ENCODE data around the gene TMEM151B.
A peak's percentile ranks its signal among the peaks of the same experiment; 100 is the strongest.

Gene TMEM151B

DNA sequence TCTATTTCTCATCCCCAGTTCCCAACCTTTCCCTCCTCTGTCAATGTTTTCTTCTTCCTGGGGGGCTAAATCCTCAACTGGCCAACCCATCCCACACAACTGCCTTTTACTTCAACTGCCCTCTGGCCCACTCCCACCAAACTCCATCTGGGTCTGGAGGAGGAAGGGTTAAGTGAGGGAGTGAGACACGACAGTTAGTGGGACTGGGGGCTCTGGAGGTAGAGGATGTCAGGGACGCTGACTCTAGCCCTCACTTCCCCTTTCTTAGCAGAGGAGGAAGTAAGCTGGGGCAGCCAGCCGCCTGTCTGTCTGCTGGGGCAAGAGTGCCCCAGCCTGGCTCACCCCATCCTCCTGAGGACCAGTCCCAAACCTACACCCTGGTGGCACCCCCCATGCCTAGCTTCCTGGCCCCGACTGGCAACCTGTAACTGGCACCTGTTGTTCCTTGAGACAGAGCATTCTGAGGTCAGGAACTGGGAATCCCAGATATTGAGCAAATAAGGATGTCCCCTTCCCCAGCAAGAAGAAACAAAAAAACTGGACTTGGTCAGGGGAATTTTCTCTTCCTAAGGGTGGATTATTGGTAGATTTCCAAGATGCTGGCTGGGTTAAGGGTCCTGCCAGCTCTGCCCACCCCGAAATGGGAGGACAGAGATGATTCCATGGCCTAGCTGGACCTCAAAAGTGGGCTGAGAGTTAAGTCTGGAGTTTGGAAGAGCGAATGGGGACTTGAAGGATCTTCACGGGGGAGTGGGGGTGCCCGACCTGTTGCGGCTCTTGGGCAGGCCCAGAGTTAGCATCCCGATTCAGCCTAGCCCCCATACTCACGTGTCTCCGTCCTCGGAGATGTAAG, 5.9 kb upstream of the TMEM151B start:
- no peak for DNase-seq (ENCODE audit: low spot score)

DNA sequence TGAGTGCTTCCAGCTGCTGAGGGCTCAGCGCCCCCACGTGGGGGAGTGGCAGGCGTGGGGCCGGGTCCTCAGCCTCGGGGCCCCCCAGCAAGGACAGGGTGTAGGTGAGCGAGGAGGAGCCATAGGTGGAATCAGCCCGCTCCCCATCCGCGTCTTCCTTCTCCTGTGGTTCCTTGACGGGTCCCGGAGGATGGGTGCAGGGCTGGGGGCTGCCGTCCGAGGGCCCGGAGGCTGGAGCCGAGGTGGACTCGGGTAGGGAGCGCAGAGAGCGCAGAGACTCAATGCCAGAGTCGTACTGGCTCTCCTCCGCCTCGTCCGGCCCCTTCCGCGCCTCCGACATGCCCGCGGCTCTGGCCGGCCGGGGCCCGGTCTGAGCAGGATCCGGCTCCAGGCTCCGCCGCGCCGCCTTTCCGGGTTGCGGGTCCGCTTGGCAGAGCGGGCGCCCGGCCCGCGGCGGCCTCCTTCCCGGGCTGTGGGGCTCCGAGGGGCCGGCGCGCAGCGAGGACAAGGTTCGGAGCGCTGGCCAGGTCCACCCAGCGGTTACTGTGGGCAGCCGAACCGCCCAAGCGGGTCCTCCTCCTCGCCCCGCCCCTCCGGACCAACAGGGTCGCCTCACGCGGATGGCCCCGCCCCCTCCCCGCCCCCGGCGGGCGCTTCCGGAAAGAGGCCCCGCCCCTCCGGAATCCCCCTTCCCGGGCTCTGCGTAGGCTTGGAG, 5.1 kb upstream of the TMEM151B start, which contains the start of gene NFKBIE:
TSS of gene NFKBIE (minus strand) at position 545 of the 715 bp plus-strand sequence. CDS start at position 340, 205 bp downstream.
- peak; percentile 89 for DNase-seq (ENCODE audit: low spot score)

- no peak for DNase-seq (ENCODE audit: low spot score)
These were observed 4.5 kb upstream of the TMEM151B start for GRCh38 chr6:44265722-44266233.

GRCh38 chr6:44266347-44266746, 3.9 kb upstream of the TMEM151B start:
- no peak for DNase-seq (ENCODE audit: low spot score)

DNA sequence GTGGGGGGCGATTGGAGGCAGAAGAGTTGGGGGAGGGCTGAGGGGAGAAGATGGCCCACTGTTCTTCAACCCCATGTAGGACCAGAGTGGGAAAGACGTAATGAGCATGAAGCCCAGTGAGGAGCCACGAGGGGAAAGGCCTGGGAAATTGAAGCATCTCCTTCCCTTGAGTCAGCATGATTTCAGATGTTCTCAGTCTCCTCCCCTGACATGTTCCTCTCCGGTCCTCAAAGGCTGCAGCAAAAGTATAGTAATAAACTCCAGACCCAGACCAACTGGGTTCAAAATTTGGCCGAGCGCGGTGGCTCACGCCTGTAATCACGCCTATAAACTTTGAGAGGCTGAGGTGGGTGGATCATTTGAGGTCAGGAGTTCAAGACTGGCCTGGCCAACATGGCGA, 3.0 kb upstream of the TMEM151B start:
- DNase-seq (ENCODE audit: low spot score) = no peak

DNA sequence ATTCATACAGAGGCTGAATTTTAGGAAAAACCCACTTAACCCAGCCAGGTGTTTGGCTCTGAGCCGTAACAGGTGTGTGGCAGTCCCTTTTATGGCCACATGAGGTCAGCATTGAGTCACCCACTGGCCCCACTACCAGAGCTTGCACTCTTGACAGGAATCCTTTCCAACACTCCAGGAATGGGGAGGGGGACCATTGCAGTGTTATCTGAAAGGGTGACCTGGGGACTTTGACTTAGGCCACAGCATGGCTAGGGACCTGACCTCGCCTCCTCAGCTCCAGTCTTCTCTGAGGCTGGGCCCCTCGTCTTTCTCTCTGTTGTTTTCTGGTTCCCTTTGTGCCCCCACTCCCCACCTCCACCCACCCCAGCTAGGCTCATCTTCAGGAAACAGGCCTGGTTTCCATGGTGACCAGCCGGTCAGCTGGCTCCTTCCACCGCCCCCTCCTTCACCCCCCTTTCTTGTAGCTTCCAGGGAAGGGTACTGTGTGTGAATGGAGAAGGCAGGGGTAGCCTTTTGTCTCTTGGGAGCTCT, 2.1 kb upstream of the TMEM151B start:
- no peak for DNase-seq (ENCODE audit: low spot score)

- no peak for DNase-seq (ENCODE audit: low spot score)
These were observed 901 bp upstream of the TMEM151B start for GRCh38 chr6:44269178-44269920.

DNA sequence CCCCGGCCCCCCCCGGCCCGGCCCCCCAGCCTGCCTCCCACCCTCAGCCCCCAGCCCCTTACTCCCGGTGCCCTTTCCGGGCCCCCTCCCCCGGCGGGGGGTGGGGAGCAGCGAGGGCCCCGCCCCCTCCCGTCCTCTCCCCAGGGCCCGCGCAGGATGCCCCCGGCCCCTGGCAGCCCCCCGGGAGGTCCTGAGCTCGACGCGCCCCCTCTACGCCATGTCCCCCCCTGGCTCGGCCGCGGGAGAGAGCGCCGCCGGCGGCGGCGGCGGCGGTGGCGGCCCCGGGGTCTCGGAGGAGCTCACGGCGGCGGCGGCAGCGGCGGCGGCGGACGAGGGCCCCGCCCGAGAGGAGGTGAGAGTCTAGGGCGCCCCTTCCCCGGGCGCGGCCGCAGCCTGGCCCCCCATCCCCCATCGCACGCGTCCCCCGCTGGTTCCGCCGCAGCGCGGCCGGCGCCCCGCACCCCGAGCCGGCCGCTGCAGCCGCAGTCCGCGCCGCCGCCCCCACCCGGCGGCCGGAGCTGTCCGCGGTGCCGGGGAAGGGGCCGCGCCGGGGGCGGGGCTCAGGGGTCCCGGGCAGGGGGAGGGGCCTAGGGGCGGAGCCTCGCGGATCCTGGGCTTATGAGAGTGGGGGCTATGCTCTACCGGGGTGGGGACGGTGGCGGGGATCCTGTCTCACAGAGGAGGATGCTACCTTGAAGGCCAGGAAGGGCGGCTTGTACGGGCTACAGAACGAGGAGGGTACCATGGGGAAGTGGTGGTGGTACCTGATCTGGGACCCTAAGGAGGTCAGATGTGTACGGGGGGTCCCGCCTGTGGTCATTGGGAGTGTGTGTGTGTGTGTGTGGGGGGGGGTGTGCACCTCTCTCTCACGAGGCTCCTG, 516 bp downstream of the TMEM151B start:
- DNase-seq (ENCODE audit: low spot score) = no peak

DNA sequence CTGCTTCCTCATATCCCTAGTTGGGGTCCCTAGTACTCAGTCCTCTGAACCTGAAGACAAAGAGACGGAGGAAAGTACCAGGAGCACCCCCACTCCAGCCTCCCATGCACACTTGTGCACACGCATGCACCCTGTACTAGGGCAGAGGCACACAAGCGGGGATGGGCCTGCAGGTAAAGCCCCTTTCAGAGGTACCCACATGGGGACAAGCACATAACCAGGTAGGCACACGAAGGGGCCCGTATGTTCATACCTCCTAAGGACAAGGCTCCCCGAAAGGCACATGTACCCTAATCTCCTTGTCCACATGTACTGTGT, 1.1 kb downstream of the TMEM151B start:
- no peak for DNase-seq (ENCODE audit: low spot score)

DNA sequence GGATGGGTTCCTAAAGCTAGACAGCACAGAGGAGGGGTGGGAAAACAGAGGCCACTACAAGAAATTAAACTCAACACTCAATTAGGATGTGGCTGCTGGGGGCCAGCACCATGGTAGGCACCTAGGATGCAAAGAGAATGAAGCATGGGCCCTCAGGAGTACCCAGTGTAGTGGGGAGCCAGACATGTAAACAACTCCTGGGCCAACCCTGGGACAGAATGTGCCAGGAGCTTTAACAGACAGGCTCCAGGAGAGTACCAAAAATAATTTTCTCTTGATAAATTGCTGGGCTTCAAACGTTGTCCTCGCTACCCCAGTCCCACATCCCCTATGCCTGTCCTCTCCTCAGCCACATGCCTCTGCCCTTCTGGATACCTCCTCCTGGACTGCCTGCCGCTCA, 1.7 kb downstream of the TMEM151B start:
- DNase-seq (ENCODE audit: low spot score) = no peak

DNA sequence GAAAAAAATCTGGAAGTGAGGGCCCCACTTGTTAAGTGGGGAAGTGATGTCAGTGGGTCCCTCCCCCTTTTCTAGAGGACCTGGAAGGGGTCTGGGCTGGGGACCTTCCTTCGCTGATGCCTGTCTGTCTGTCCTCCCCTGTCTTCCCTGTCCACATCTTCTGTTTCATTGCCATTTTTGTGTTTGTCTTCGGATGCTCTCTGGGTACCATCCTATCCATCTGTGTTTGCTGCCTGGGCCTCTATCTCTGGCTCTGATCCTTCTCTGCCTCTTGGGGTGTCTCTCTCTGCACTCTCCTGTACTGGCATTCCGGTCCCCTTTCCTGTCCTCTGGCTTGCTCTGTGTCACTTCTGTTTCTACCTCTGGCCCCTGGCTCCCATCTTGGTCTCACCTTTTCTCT, 2.3 kb downstream of the TMEM151B start:
- DNase-seq (ENCODE audit: low spot score) = no peak

- no peak for DNase-seq (ENCODE audit: low spot score)
These were observed 2.8 kb downstream of the TMEM151B start for GRCh38 chr6:44272999-44273566.

DNA sequence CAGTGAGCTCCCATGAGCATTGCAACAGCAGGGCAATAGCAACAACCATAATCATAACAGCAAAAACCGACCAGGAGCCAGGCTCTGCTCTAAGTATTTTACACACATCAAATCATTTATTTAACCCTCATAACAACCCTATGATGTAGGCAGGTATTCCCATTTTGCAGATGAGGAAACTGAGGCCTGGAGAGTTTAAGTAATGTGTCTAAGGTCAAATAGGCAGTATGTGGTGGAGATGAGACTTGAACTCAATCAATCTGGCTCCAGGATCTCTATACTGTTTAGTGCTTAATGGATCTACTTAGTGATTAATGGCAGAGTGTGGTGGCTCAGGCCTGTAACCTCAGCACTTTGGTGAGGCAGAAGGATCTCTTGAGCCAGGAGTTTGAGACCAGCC, 3.4 kb downstream of the TMEM151B start:
- no peak for DNase-seq (ENCODE audit: low spot score)

- no peak for DNase-seq (ENCODE audit: low spot score)
These were observed 5.1 kb downstream of the TMEM151B start for GRCh38 chr6:44275271-44275748.

GRCh38 chr6:44275749-44276648, 5.7 kb downstream of the TMEM151B start:
- DNase-seq (ENCODE audit: low spot score) = no peak

DNA sequence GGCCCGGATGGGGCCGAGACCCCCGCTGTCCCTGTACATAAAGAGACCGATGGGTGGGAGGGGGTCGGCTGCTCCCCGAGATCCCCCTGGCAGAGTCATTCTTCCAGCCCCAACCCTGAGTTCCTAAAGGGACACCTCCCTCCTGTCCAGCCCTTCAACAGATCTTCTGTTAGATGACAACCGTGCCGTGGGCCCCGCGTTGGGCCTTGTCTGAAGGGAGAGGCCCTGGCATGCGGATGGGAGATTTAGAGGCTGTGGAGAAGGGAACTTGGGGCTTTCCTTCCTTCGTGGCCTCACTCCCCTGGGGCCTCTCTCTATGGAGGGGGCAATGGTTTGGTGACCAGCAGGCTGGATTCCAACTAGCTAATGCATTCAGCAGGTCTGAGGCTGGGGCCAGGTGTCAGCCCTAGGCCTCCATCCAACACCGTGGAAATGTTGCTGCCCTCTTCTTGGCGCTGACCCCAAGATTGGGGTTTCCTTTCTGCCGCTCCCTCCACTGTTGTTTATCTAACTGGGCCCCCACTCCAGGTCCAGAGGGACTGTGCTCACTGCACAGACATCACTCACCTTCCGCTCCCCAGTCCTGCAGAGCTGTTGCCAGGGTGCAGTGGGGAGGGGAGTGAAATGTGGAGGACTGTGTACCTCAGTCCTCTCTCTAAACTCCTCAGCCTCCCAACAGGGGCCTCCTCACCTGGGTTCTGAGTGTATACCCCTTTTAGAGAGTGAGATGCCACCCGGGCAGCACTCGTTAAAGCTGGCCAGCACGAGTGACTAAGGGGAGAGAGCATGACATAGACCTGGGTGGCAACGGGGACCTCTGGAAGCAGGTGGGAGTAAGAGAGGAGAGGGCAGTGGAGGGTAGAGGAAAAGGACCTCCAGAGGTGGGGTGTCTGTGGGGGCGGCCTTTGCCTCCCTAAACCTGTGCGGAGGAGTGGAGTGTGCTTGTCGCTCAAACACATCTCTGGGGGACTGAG, 6.7 kb downstream of the TMEM151B start:
- DNase-seq (ENCODE audit: low spot score) = no peak

DNA sequence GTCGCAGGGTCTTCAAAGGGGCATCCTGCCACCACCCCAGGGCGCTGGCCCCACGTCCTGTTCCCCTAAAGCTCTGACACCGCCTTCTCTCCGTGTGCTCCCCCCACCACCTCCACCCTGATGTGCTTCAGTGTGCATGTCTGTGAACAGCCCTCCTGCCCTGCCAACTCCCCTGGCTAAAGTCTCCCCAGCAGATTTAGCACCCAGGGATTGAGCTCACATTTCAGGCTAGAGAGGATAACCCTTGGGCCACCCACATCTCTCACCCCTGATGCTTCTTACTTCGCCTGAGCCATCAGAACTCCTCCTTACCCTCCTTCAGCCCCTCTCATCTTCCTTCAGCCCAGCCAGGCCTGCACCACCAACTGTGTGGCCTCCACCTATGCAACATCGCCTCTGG, 7.5 kb downstream of the TMEM151B start:
- DNase-seq (ENCODE audit: low spot score) = no peak

DNA sequence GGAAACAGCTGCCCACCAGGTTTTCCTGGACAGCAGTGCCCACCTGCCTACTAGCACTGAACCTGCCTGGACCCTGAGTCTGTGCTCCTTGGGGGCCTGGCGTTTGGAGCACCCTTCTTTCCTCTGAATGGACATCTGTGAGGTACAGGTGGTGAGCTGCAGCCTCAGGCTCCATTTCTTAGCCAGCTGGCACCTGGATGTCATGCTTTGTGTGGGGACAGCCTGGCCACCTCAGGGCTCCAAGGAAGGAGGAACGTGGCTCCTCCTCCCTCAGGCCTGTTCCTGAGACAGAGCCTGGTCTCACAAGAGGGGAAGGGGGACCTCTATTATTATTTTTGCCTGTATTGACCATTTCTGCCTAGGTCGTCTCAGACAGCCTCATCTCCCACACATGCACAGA, 8.1 kb downstream of the TMEM151B start:
- no peak for DNase-seq (ENCODE audit: low spot score)
